Spinal cord (tissue), 10 donors: ENCODE results near the gene ZNF296. TPM values are rescaled to one million over a fixed set of nuclear protein-coding genes. Genes with fewer than 3 reads are reported as not detected.

Experiments
- DNase-seq, 6 donors: peaks; one replicate each; pipeline versions ENCODE4 v3.0.0 to v3.0.0-alpha.2; 2013 to 2015; ENCODE audit warnings: low spot score in 6 of 6, low read depth in 4 of 6
- H3K27ac ChIP-seq: one replicate; pipeline ENCODE4 v1.5.1; 2013; ENCODE audit warnings: low read depth, low read length, control low read depth
- H3K27me3 ChIP-seq: one replicate; pipeline ENCODE4 v1.6.1; 2013; ENCODE audit warnings: low read length; ENCODE audit not compliant: control insufficient read depth, insufficient read depth
- H3K36me3 ChIP-seq: one replicate; pipeline ENCODE4 v1.6.1; 2013; ENCODE audit warnings: low read length; ENCODE audit not compliant: control insufficient read depth, insufficient read depth
- H3K4me1 ChIP-seq: one replicate; pipeline ENCODE4 v1.6.1; 2013; ENCODE audit warnings: low read length; ENCODE audit not compliant: control insufficient read depth, insufficient read depth
- H3K4me3 ChIP-seq: one replicate; pipeline ENCODE4 v1.5.1; 2013; ENCODE audit warnings: low read depth, low read length, control low read depth
- H3K9me3 ChIP-seq: one replicate; pipeline ENCODE4 v1.6.1; 2013; ENCODE audit warnings: low read length; ENCODE audit not compliant: control insufficient read depth, insufficient read depth
- WGBS: methylation state at CpG from one replicate; pipeline ENCODE4 v1.1.5; 2013; ENCODE audit warnings: missing lambda C conversion rate; ENCODE audit not compliant: insufficient coverage; 5-methylcytosine and 5-hydroxymethylcytosine counted together
- polyA plus RNA-seq, 2 donors: library from polyadenylated mRNA; unstranded; fragments of 120-200 nt; gene quantifications; one replicate each; pipeline ENCODE4 v1.2.1, GENCODE V29; 2013; ENCODE audit not compliant: insufficient read length in 2 of 2
- total RNA-seq, 2 donors: library from RNA; depleted of rRNA in 1 of 2; stranded (reverse); fragments of 120-200 nt in 1 of 2; fragments of >200 nt in 1 of 2; gene quantifications; one replicate each; pipeline versions ENCODE4 v1.2.3 to v1.2.4, GENCODE V29; 2013 to 2014
- donor health status: healthy.

Gene ZNF296
- total and polyA plus RNA-seq, 4 donors = 0.22 to 3.4 (median 1.7) TPM

GRCh38 chr19:45047188-45047797 is 29.0 kb downstream of the ZNF296 start:
- 100% methylated on average over 3 of the region's 7 CpGs for WGBS
- H3K36me3 ChIP-seq = peaks cover 42% of the 10 kb centered on the region

GRCh38 chr19:45046355-45046754 is 29.9 kb downstream of the ZNF296 start:
- Histone ChIP-seq H3K4me1 (peaks cover 36% of the 10 kb centered on the region), H3K27me3 (no peaks in the 10 kb centered on the region), H3K27ac (peak overlapping the region; percentile 83), H3K4me3 (no peak overlapping the region), H3K9me3 (no peaks in the 10 kb centered on the region), H3K36me3 (peaks cover 42% of the 10 kb centered on the region)
- no peak for DNase-seq
- WGBS = 89% methylated on average over 5 of the region's 7 CpGs

More at GRCh38 chr19:45047188-45047797, 29.0 kb downstream of the ZNF296 start:
- Histone ChIP-seq H3K9me3 (no peaks in the 10 kb centered on the region), H3K27ac (no peak overlapping the region), H3K27me3 (no peaks in the 10 kb centered on the region), H3K4me3 (no peak overlapping the region), H3K4me1 (peaks cover 36% of the 10 kb centered on the region)
- DNase-seq = no peak

GRCh38 chr19:45045671-45046353 is 30.5 kb downstream of the ZNF296 start:
- peaks cover 37% of the 10 kb centered on the region for H3K4me1 ChIP-seq
- peak in 5 of 6 donors; percentile 57 to 88 (median 77) for DNase-seq
- peak overlapping the region; percentile 83 for H3K27ac ChIP-seq
- no peak overlapping the region for H3K4me3 ChIP-seq
- H3K27me3 ChIP-seq = no peaks in the 10 kb centered on the region
- H3K9me3 ChIP-seq = no peaks in the 10 kb centered on the region
- WGBS = 40% methylated on average over 12 of the region's 14 CpGs
- H3K36me3 ChIP-seq = peaks cover 47% of the 10 kb centered on the region

GRCh38 chr19:45041125-45041524 is 35.2 kb downstream of the ZNF296 start:
- Histone ChIP-seq H3K27me3 (no peaks in the 10 kb centered on the region), H3K4me1 (peaks cover 41% of the 10 kb centered on the region), H3K36me3 (peaks cover 52% of the 10 kb centered on the region), H3K27ac (no peak overlapping the region), H3K4me3 (no peak overlapping the region), H3K9me3 (no peaks in the 10 kb centered on the region)
- no peak for DNase-seq
- WGBS = 96% methylated on average over 2 of the region's 6 CpGs

GRCh38 chr19:45040059-45040771 is 36.1 kb downstream of the ZNF296 start:
- peaks cover 56% of the 10 kb centered on the region for H3K36me3 ChIP-seq
- H3K4me1 ChIP-seq = peaks cover 32% of the 10 kb centered on the region
- no peak for DNase-seq
- H3K4me3 ChIP-seq = peak overlapping the region; percentile 89
- no peaks in the 10 kb centered on the region for H3K27me3 ChIP-seq
- no peak overlapping the region for H3K27ac ChIP-seq
- no peaks in the 10 kb centered on the region for H3K9me3 ChIP-seq
- 88% methylated on average over 13 of the region's 19 CpGs for WGBS

- Histone ChIP-seq H3K4me1 (peaks cover 23% of the 10 kb centered on the region), H3K4me3 (peak within 1 kb of the TSS; percentile 89), H3K27me3 (no peaks in the 10 kb centered on the region), H3K36me3 (peaks cover 48% of the 10 kb centered on the region), H3K27ac (peak within 1 kb of the TSS; percentile 91), H3K9me3 (no peaks in the 10 kb centered on the region)
- WGBS = 2% methylated on average over 62 of the region's 62 CpGs
- DNase-seq = peak; percentile 75 to 97 (median 84)
These were observed 37.1 kb downstream of the ZNF296 start, which contains the start of gene CLASRP for GRCh38 chr19:45038931-45039893. Gene CLASRP (plus strand): TSS chr19:45039045. CDS start chr19:45040213, 1,168 bp downstream.

GRCh38 chr19:45037393-45038169 is 38.7 kb downstream of the ZNF296 start:
- no peak for DNase-seq
- no peak overlapping the region for H3K4me3 ChIP-seq
- no peak overlapping the region for H3K27ac ChIP-seq
- WGBS = 88% methylated on average over 30 of the region's 37 CpGs
- H3K36me3 ChIP-seq = peaks cover 44% of the 10 kb centered on the region
- no peaks in the 10 kb centered on the region for H3K27me3 ChIP-seq
- no peaks in the 10 kb centered on the region for H3K9me3 ChIP-seq
- H3K4me1 ChIP-seq = peaks cover 23% of the 10 kb centered on the region

- Histone ChIP-seq H3K27me3 (no peaks in the 10 kb centered on the region), H3K4me3 (no peak overlapping the region), H3K4me1 (peaks cover 22% of the 10 kb centered on the region), H3K36me3 (peaks cover 32% of the 10 kb centered on the region), H3K27ac (no peak overlapping the region), H3K9me3 (no peaks in the 10 kb centered on the region)
- WGBS = 94% methylated on average over 6 of the region's 6 CpGs
- DNase-seq = no peak
These were observed 40.5 kb downstream of the ZNF296 start for GRCh38 chr19:45035755-45036154.
